GM19238 (cell line): ENCODE results near the gene RRAGD.

Experiments
- DNase-seq: peaks from one replicate; pipeline ENCODE4 v3.0.0; 2011; ENCODE audit warnings: low spot score; ENCODE audit not compliant: insufficient read length

Gene RRAGD

DNA sequence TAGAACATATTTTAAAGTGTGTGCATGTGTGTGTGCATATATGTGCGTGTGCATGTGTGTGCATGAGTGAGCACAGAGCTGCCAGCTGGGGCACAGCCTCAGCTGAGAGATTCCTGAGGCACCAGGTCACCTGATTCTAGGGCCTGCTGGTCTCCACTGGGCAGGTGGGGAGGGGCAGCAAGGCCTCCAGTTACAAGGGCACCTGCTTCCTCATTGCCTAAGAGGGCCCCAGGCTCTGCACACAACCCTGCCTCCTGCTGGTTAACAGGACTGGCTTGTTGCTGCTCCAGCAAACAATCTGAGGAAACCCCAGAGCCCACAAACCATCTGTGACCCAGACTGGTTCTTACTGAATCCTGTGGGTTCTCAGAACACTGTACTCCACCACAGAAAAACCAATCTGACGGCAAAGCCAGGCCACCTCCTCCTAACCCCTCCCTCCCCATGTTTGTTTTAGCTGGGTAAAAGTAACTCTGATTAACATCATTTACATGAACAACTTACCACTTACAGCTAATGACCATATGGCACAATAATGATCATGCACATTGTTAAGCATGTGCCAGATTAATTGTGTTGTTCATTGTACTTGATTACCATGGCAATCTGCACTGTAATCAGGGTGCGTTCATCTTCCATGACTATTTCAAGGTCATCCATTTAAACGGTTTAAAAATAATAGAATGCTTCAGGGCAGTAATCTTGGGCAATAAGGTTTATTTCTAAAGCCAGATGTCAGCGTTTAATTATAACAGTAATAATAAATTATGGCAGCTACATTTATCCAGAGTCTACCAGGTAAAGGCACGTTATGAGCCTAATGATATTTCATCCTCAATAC lies 36.4 kb downstream of the RRAGD start:
- no peak for DNase-seq

GRCh38 chr6:89372506-89372901 lies 39.6 kb downstream of the RRAGD start:
- DNase-seq: no peak

- no peak for DNase-seq
Measured at GRCh38 chr6:89371849-89372505, 40.1 kb downstream of the RRAGD start.

- DNase-seq: no peak
Measured at GRCh38 chr6:89368999-89369398, 43.1 kb downstream of the RRAGD start.

DNA sequence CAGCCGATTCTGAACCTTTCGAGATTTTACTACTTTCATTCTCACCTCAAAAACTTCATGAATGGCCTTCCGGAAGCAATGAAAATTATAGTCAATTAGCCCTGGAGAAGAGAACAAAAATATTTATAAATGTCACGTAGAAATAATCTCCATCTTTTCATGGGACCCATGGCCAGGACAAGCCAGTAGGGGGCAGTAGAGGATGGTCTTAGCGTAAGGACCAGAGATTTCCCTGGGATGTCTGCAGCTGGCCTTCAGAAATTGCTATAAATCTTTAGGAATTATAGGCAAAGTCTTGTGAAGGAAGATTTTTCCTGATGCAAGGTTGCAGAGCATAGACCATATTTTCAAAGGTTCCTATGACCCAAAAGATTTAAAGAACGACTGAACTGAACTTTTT lies 44.0 kb downstream of the RRAGD start:
- DNase-seq: no peak

DNA sequence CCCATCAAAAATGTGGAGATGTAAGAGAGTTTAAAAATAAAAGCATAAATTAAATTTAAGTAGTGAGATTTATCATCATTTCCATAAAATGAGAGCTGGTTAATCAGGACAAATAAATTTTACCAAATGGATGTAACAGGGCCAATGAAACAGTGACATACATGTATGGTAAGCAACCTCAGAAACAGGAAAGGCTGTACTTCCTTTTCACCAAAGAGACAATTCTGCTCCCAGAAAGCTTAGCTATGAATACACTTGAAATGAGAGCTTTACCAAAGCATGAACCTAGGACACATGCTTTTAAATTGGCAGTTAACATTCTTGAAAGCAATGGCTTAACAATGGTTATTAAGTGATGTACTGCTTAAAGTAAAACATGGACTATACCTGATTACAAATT lies 47.5 kb downstream of the RRAGD start:
- DNase-seq: no peak

DNA sequence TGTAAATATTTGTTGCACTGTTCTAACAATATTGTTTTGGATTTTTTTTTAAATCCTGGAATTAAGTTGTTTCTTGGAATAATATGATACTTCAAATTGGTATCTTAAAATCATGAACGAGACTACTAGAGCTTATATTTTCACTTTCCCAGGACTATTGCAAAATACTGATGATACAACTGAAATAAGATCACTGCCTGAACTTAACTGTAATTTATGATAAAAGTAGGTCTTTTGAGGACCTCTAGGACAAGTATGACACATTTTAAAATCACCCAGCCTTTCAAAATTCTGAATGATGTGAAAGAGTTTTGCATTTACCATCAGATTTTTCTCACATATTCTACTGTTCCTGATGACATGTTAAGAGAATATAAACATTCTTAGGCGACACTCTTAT lies 50.9 kb downstream of the RRAGD start:
- DNase-seq: no peak

GRCh38 chr6:89360415-89360999 lies 51.6 kb downstream of the RRAGD start:
- no peak for DNase-seq

GRCh38 chr6:89359561-89359960 lies 52.5 kb downstream of the RRAGD start:
- no peak for DNase-seq

GRCh38 chr6:89357390-89357789 lies 54.7 kb downstream of the RRAGD start:
- DNase-seq: no peak

DNA sequence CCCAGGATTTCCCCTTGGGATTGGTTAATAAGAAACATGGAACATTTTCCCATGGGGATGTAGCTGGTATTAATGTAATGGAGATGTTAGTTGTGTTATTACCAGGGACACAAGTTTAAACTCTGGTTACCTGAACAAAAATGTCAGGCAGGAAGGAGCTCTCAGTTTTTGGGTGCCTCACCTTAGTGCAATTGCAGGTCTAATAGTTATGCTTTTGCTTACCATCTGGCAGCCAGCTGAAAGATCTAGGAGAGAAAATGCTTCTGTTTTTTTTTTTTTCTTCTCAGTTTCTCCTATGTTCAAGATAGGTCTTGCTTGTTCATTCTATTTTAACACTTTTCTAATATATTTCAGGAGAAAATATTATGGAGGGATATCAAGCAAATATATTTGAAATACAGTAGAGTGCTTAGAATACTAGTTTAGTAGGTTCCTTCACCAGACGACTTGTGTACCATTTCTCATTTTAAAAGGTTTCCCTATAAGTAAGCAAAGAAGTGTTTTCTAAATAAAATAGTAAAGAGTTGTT lies 55.4 kb downstream of the RRAGD start:
- DNase-seq: no peak

DNA sequence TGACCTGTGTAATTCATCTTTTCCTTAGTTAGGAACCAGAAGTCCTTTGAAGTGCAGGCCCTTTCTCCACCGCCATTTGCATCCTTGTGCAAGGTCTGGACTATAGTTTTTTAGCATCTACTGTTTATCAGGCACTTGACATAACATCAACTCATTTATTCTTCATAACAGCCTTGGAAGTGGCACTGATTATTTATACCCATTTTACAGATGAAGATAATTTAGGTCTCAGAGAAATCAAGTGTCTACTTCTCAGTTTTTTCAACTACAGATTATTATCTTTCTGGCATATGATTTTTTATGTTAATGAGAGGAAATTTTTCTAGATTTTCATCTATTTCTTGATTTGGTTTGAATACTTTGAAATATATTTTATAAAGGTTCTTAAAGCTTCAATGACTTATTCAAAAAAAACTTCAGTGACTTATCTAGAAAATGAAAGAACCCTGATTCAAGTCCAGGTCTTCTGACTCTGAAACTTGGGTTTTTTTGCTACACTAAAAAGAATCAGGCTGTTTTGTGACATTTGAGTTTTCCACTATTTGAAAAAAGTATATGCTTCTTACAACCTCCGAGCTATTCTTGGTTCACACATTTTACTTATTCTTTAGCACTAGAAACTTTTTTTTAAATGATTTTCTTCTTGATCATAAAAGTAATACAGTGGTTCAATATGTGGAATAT lies 56.4 kb downstream of the RRAGD start:
- no peak for DNase-seq

DNA sequence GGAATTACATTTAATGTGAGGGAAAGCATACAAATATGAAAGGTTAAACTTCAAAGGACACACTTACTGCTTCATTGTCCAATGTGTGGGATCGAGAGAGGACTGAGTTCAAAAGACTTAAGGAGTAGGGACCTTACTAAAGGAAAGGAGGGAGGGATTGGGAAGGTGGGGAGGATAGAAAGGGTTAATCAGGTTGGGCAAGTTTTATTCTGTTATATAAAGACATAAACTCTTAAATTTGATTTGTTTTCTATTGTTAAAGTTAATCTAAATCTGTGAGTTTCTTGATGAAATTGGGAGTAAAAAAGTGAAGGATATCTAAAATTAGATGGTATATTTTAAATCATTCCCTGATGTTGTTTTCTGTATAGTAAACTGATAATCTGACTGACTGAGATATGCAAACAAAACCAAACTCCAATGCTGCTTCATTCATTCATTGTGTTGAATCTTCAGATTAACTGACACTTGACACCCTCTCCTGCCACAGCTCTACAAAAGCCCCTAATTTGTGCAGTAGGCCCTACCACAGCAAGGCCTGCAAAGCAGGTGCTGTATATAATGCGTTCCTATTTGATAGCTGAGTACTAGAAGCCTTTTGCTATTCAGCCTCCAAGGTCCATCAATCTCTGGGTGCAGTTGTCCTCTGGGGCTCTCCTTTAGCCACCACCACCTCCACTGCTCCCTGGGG lies 58.2 kb downstream of the RRAGD start:
- no peak for DNase-seq

DNA sequence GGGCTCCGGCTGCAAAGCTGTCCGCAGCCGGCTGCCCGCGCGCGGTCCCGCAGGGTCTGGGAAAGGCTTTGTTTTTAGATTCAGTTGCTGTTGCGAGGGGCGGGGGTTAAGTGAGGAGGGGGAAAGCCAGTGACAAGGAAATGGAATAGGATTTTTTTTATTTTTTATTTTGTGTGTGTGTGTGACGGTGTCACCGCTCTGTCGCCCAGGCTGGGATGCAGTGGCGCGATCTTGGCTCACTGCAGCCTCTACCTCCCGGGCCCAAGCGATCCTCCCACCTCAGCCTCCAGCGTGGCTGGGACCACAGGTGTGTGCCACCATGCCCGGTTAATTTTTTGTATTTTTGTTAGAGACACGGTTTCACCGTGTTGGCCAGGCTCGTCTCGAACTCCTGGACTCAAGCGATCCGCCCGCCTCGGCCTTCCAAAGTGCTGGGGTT lies 58.9 kb downstream of the RRAGD start:
- no peak for DNase-seq

DNA sequence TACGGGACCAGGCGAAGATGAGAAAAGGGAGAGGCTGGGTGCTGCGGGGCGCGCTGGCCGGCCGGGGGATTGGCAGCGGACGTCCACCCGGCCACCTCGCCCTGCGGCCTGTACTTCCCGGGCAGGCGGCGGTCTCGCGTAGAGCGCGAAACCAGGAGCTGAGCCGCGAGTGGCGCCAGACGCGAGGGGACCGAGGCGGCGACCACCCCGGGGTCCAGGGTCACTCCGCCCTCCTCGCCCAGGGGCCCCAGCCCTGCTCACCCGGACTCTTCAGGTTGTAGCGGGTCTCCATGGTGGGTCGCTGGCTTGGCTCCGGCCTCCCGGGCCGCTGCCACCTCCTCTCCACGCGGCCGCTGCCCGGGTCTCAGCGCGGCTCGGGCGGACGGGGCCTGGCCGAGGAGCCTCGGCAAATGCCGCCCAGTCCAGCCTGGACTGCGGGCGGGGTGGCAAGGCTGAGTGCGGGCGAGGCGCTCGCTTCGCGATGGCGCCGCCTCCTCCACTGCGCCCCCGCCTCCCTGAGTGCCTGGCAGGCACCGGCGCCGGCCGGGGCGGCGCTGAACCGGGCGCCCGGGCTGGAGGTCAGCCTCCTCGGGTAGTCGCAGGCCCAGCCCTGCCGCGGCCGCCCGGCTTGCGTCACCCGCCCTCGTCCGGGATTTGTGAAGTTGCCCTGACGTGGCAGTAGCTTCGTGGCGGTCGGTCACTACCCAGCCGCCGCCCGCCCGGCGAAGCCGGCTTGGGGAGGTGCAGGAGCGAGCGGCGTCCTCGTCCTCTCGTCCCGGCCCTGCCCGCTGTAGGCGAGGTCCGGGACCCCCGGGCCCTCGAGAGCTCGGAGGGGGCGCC lies 59.6 kb downstream of the RRAGD start, which contains the start of gene UBE2J1:
Gene UBE2J1 (minus strand): TSS at position 445 of the 840 bp plus-strand sequence. CDS start 153 bp downstream, at position 292.
- no peak for DNase-seq

DNA sequence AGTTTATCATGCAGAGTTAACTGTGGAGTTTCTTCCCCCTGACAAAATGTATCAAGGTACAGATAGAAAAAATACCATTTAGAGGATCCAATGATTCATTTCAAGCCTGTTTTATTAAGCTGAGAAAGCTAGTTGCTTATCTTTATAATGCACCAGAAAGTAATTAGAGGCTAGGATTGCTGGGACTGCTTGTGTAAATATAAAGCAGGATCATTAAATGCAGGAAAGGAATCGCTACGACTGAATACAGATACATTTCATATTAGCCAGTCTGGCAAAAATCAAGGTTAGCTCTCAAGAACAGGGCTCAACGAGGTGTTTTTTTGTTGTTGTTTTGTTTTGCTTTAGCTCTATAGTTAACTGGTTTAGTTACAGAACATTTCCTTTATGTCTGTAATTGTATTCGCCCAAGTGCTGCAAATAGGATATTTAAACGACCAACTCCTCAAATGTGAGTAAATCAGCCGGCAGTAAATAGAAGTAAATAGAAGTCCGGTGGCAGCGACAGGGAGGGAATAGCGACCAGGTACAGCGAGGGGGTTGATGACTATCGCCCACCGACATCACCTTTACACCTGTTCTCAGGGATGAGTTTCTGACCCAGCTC lies 60.3 kb downstream of the RRAGD start:
- DNase-seq: no peak

GRCh38 chr6:89350281-89350966 lies 61.6 kb downstream of the RRAGD start:
- no peak for DNase-seq

DNA sequence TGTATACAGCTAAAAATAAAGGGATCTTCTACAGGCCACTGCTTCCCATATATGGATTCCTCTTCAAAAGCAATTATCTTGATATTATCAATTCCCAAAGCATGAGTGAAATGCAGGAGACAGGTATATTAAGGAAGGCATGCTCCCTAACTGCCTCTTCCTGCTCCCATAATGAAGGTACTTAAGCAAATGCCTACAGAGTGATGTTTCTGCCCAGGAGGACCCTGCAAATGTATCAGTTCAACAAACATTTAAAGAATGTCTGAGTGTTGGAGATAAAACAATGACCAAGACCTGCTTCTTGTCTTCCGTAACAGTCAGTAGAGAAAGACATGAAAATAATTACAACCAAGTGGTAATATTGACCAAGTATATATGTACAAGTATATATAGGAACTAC lies 63.7 kb downstream of the RRAGD start:
- DNase-seq: no peak

GRCh38 chr6:89347825-89348224 lies 64.2 kb downstream of the RRAGD start:
- no peak for DNase-seq
